GM10266 (cell line): ENCODE results near the gene RAB8A.

Experiments
- DNase-seq: peaks from one replicate; pipeline ENCODE4 v3.0.0; 2012; ENCODE audit errors: extremely low spot score
- TF ChIP-seq, protein P1 (sequence below): IDR thresholded peaks from 2 replicates; pipeline ENCODE4 v1.5.1; 2012; ENCODE audit warnings: mild to moderate bottlenecking, low read depth; ENCODE audit not compliant: control insufficient read depth, insufficient read depth; ENCODE audit errors: missing control alignments

The RAB8A gene

DNA sequence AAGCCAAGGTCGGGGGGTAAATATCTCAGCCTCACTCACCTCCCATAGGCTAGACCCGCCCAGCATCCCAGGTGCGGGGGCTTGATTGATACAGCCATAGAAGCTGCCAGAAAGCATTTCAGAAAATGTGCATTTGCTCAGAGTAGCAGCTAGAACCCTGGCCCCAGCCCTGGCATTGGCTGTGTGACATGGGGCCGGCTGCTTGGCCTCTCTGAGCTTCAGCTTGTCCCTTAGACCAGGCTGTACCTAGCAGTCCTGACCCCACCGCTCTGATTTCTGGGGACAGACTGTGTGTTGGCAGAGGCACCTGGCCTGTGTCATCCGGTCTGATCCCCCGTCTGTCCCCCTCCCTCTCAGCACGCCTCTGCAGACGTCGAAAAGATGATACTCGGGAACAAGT, 15.4 kb downstream of the RAB8A start:
- DNase-seq, result no peak
- TF ChIP-seq, protein P1, sequence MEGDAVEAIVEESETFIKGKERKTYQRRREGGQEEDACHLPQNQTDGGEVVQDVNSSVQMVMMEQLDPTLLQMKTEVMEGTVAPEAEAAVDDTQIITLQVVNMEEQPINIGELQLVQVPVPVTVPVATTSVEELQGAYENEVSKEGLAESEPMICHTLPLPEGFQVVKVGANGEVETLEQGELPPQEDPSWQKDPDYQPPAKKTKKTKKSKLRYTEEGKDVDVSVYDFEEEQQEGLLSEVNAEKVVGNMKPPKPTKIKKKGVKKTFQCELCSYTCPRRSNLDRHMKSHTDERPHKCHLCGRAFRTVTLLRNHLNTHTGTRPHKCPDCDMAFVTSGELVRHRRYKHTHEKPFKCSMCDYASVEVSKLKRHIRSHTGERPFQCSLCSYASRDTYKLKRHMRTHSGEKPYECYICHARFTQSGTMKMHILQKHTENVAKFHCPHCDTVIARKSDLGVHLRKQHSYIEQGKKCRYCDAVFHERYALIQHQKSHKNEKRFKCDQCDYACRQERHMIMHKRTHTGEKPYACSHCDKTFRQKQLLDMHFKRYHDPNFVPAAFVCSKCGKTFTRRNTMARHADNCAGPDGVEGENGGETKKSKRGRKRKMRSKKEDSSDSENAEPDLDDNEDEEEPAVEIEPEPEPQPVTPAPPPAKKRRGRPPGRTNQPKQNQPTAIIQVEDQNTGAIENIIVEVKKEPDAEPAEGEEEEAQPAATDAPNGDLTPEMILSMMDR, result no peak

DNA sequence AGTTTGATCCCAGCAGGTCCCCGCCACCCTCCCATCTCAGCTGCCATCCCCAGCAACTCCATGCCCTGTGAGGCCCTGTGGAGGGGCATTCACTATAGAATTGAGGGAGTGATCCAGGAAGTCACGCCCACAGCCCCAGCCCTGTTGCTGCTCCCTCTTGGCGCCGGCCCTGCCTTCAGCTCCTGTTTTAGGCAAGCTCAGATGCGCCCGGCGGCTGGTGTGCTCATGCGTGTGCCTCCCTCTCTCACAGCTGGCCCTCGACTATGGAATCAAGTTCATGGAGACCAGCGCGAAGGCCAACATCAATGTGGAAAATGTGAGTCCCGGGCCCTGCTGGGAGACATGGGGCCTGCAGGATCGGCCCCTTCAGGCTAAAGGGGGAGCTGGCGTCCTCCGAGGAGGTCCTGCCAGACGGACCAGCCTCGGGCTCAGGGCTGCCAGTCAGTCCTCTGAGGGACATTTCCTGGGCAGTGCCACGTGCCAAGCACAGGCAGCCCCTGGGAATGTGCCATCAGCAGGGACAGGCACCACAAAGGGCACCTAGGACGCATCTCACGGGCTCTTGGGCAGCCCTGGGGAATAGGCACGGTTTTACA, 16.2 kb downstream of the RAB8A start:
- no peak for DNase-seq
- TF ChIP-seq, protein P1, result no peak

DNA sequence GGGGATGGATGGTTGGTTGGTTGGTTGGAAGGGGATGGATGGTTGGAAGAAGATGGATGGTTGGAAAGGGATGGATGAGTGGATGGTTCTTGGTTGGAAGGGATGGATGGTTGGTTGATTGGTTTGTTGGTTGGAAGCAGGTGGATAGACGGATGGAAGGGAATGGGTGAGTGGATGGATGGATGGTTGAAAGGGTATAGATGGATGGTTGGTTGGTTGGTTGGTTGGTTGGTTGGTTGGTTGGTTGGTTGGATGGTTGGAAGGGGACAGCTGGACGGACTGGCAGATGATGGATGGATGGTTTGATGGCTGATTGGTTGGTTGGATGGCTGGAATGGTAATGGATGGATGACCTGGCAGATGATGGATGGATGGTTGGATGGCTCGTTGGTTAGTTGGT, 20.0 kb downstream of the RAB8A start:
- TF ChIP-seq, protein P1, result no peak

DNA sequence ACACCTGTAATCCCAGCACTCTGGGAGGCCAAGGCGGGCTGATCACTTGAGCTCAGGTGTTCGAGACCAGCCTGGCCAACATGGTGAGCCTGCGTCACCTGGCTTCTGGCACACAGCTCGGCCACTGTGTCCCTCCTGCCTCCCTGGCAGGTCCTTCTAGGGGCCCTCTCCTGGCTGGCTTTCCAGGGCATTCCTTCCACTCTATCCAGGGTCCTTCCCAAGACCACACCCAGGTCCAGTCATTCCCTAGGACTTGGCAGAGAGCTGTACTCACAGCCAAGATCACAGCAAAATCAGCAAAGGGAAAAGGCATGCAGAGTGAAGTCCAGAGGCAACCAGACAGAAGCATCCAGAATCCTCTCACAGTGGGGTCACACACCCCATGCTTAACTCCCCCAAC, 22.1 kb downstream of the RAB8A start:
- TF ChIP-seq, protein P1, result no peak
- DNase-seq, result no peak

More for the DNA sequence above, 20.0 kb downstream of the RAB8A start:
- no peak for DNase-seq

DNA sequence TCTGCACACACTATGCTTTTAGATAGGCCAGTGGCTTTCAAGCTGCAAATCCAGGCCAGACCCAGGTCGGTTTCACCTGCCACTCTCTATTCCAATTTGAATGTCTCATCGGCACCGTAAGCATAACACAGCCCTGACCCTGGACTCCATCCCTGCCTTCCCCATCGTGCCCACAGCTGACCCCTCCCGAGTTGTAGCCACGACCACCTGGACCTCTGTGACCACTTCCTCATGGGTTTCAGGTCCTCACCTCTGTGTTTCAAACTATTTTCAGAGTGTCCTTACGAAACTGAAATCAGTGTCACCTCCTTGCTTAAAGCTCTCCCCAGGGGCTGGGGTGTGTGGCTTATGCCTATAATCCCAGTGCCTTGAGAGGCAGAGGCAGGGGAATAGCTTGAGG, 22.8 kb downstream of the RAB8A start:
- DNase-seq, result peak; percentile 56
- TF ChIP-seq, protein P1, result no peak

DNA sequence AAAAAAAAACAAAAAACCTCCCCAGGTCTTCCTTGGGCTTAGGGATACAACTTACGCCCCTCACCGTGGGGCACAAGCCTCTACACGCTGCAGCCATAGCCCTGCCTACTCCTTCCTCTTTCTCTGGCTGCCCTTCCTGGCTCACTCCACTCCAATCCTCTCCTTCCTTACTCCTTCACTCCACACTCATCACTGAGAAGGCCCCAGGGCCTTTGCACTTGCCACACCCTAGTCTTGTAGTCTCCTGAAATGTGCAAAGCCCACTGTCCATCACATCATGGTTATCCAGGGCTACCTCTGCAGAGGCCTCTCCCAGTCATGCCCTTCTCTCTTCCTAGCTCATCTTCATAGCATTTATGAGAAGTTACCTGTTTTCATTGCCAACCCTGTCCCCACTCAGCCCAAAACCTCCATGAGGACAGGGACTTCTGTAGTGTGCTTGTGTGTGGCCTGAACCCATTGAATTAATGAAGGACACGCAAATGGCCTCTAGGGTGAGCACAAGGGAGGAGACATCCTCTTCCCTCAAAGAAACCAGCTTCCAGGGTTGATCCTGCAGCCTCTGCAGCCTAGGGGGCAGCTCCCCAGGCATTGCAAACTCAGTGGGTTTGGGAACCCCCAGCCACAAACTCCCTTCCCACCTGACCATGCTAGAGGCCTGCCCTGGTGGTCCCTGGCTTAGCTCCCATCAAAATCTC, 23.9 kb downstream of the RAB8A start:
- no peak for DNase-seq
- TF ChIP-seq, protein P1, result no peak
